SK-N-SH treated with all-trans-retinoic acid at 6 μM for 48 hours (cell line): Measurements from ENCODE around the gene GABRR3.

Experiments used
- ATAC-seq: fragments of 200-7000 bp; cut with Tn5 transposase; 3 replicates; pipeline ENCODE4 v1.9.1; 2020; ENCODE audit warnings: mild to moderate bottlenecking, moderate library complexity
- ARNTL ChIP-seq: fragments of 450-650 bp; formaldehyde crosslinking; IDR thresholded peaks from 2 replicates; pipeline ENCODE4 v1.5.0; 2020; ENCODE audit warnings: low read depth, mild to moderate bottlenecking, moderate library complexity, borderline replicate concordance
- BACH2 ChIP-seq: fragments of 250-450 bp; sonication (Bioruptor Pico); IDR thresholded peaks from 2 replicates; pipeline ENCODE4 v1.9.0; 2021; ENCODE audit warnings: mild to moderate bottlenecking, borderline replicate concordance
- CREB5 ChIP-seq: fragments of 250-450 bp; sonication (Bioruptor Pico); IDR thresholded peaks from 2 replicates; pipeline ENCODE4 v1.5.1; 2020; ENCODE audit warnings: low read depth, mild to moderate bottlenecking, moderate library complexity
- CSDC2 ChIP-seq: fragments of 250-450 bp; sonication (Bioruptor Pico); IDR thresholded peaks from 2 replicates; pipeline ENCODE4 v1.5.0; 2020; ENCODE audit warnings: mild to moderate bottlenecking, moderate library complexity
- ESRRG ChIP-seq: fragments of 250-450 bp; sonication (Bioruptor Pico); IDR thresholded peaks from 2 replicates; pipeline ENCODE4 v1.6.1; 2021; ENCODE audit warnings: mild to moderate bottlenecking
- ISL1 ChIP-seq: fragments of 250-450 bp; sonication (Bioruptor Pico); IDR thresholded peaks from 2 replicates; pipeline ENCODE4 v2.1.2; 2022; ENCODE audit warnings: mild to moderate bottlenecking, moderate library complexity
- OSR1 ChIP-seq: fragments of 250-450 bp; sonication (Bioruptor Pico); IDR thresholded peaks from 2 replicates; pipeline ENCODE4 v1.8.0; 2022; ENCODE audit warnings: moderate library complexity, mild to moderate bottlenecking, inconsistent platforms
- POU6F1 ChIP-seq: fragments of 250-450 bp; sonication (Bioruptor Pico); IDR thresholded peaks from 2 replicates; pipeline ENCODE4 v1.8.0; 2021; ENCODE audit warnings: low read depth, mild to moderate bottlenecking, moderate library complexity, borderline replicate concordance
- PPARA ChIP-seq: fragments of 250-450 bp; sonication (Bioruptor Pico); IDR thresholded peaks from 2 replicates; pipeline ENCODE4 v1.5.0; 2020; ENCODE audit warnings: mild to moderate bottlenecking, borderline replicate concordance
- RARB ChIP-seq: fragments of 250-450 bp; sonication (Bioruptor Pico); IDR thresholded peaks from 2 replicates; pipeline ENCODE4 v1.8.0; 2021; ENCODE audit warnings: mild to moderate bottlenecking, moderate library complexity
- SNAI2 ChIP-seq: fragments of 250-450 bp; sonication (Bioruptor Pico); IDR thresholded peaks from 2 replicates; pipeline ENCODE4 v1.5.0; 2020; ENCODE audit warnings: mild to moderate bottlenecking, moderate library complexity
- TCF4 ChIP-seq: fragments of 250-450 bp; sonication (Bioruptor Pico); IDR thresholded peaks from 2 replicates; pipeline ENCODE4 v1.8.0; 2021; ENCODE audit warnings: mild to moderate bottlenecking, moderate library complexity, borderline replicate concordance
- TOX ChIP-seq: fragments of 250-450 bp; sonication (Bioruptor Pico); IDR thresholded peaks from 2 replicates; pipeline ENCODE4 v1.8.0; 2021; ENCODE audit warnings: mild to moderate bottlenecking, moderate library complexity, borderline replicate concordance
- ZFP3 ChIP-seq: fragments of 250-450 bp; sonication (Bioruptor Pico); IDR thresholded peaks from 2 replicates; pipeline ENCODE4 v1.5.0; 2020; ENCODE audit warnings: mild to moderate bottlenecking, moderate library complexity
- ZFP30 ChIP-seq: fragments of 450-650 bp; formaldehyde crosslinking; IDR thresholded peaks from 2 replicates; pipeline ENCODE4 v1.5.0; 2022; ENCODE audit warnings: mild to moderate bottlenecking, moderate library complexity
- ZNF70 ChIP-seq: fragments of 450-650 bp; formaldehyde crosslinking; IDR thresholded peaks from 2 replicates; pipeline ENCODE4 v1.5.0; 2020; ENCODE audit warnings: mild to moderate bottlenecking, moderate library complexity
- ZNF8 ChIP-seq: fragments of 450-650 bp; formaldehyde crosslinking; IDR thresholded peaks from 2 replicates; pipeline ENCODE4 v1.5.0; 2020; ENCODE audit warnings: mild to moderate bottlenecking, moderate library complexity
- TF ChIP-seq, protein P1 (sequence below): fragments of 250-450 bp; sonication (Bioruptor Pico); IDR thresholded peaks from 2 replicates; pipeline ENCODE4 v1.5.1; 2021; ENCODE audit warnings: mild to moderate bottlenecking, moderate library complexity
- TF ChIP-seq, protein P2 (sequence below): fragments of 250-450 bp; sonication (Bioruptor Pico); IDR thresholded peaks from 2 replicates; pipeline ENCODE4 v1.5.0; 2020; ENCODE audit warnings: mild to moderate bottlenecking, moderate library complexity

The GABRR3 gene

GRCh38 chr3:97981886-97982285 lies 53.2 kb downstream of the GABRR3 start (continued):
- TF ChIP-seq BACH2 (CRISPR knock-in tag) (no peak), OSR1 (no peak), ISL1 (CRISPR knock-in tag) (no peak)

DNA sequence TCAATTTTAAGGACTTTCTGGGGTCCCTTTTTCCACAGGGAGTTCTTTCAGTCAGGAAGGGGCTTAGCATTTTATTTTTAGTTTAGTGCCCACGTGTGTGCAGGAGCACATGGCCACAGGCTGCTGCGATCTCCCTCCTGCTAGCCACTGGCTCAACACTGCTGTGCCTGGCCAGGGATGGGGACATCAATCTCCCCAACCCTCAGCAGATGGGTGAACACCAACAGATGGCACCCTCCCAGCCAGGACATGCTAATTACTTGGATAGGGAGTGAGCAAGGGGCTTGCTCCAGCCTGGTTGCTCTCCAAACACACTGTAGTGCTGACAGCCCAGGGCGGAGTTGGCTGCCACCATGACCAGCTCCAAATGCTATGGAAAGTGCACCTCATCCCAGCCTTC lies 55.5 kb downstream of the GABRR3 start:
- TF ChIP-seq CREB5 (CRISPR knock-in tag) = no peak
- TF ChIP-seq ARNTL (CRISPR knock-in tag) = no peak
- no peak for TF ChIP-seq ESRRG (CRISPR knock-in tag)
- no peak for ATAC-seq

GRCh38 chr3:97975466-97975865 lies 59.6 kb downstream of the GABRR3 start:
- TF ChIP-seq CSDC2 (CRISPR knock-in tag) (no peak), ZFP3 (CRISPR knock-in tag) (no peak), ZNF70 (no peak), RARB (no peak), SNAI2 (CRISPR knock-in tag) (no peak), PPARA (no peak)
- ATAC-seq = no peak

DNA sequence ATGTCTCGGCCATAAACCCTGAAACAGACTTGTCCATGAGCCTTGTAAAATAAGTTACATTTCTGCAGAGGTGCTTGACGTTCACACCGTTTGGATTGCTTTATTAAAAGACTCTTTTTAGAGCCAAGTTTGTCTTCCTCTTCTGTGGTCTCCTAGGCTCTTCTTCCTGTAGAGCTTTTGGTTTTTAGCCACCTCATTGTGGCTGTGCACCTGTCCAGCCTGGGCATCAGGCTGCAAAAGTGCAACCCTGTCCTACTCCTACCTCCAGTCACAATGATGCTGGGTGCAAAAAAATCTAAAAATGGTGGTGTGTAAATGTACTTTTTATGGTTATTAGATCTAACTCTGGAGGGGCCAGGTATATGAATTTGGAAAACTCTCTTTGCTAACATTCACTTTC lies 60.1 kb downstream of the GABRR3 start:
- TF ChIP-seq ZNF8 (CRISPR knock-in tag) (no peak), ZFP3 (CRISPR knock-in tag) (no peak), POU6F1 (CRISPR knock-in tag) (no peak), TOX (CRISPR knock-in tag) (no peak), RARB (no peak), CREB5 (CRISPR knock-in tag) (no peak), ZFP30 (CRISPR knock-in tag) (no peak)
- TF ChIP-seq, protein P1, sequence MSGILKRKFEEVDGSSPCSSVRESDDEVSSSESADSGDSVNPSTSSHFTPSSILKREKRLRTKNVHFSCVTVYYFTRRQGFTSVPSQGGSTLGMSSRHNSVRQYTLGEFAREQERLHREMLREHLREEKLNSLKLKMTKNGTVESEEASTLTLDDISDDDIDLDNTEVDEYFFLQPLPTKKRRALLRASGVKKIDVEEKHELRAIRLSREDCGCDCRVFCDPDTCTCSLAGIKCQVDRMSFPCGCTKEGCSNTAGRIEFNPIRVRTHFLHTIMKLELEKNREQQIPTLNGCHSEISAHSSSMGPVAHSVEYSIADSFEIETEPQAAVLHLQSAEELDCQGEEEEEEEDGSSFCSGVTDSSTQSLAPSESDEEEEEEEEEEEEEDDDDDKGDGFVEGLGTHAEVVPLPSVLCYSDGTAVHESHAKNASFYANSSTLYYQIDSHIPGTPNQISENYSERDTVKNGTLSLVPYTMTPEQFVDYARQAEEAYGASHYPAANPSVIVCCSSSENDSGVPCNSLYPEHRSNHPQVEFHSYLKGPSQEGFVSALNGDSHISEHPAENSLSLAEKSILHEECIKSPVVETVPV (CRISPR knock-in tag) = no peak
- no peak for ATAC-seq

GRCh38 chr3:97972976-97973375 lies 62.1 kb downstream of the GABRR3 start:
- no peak for ATAC-seq
- no peak for TF ChIP-seq SNAI2 (CRISPR knock-in tag)
- no peak for TF ChIP-seq RARB

- TF ChIP-seq, protein P2, sequence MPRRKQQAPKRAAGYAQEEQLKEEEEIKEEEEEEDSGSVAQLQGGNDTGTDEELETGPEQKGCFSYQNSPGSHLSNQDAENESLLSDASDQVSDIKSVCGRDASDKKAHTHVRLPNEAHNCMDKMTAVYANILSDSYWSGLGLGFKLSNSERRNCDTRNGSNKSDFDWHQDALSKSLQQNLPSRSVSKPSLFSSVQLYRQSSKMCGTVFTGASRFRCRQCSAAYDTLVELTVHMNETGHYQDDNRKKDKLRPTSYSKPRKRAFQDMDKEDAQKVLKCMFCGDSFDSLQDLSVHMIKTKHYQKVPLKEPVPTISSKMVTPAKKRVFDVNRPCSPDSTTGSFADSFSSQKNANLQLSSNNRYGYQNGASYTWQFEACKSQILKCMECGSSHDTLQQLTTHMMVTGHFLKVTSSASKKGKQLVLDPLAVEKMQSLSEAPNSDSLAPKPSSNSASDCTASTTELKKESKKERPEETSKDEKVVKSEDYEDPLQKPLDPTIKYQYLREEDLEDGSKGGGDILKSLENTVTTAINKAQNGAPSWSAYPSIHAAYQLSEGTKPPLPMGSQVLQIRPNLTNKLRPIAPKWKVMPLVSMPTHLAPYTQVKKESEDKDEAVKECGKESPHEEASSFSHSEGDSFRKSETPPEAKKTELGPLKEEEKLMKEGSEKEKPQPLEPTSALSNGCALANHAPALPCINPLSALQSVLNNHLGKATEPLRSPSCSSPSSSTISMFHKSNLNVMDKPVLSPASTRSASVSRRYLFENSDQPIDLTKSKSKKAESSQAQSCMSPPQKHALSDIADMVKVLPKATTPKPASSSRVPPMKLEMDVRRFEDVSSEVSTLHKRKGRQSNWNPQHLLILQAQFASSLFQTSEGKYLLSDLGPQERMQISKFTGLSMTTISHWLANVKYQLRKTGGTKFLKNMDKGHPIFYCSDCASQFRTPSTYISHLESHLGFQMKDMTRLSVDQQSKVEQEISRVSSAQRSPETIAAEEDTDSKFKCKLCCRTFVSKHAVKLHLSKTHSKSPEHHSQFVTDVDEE = peak; percentile 36; the same call in 1 of the 2 replicates
- TF ChIP-seq TCF4 (CRISPR knock-in tag) (0 out of 2 replicates have a peak, but pooled peaks have one; percentile 15), ZNF8 (CRISPR knock-in tag) (no peak), RARB (no peak), CREB5 (CRISPR knock-in tag) (no peak)
- peak; percentile 97 for ATAC-seq
Observed at GRCh38 chr3:97971679-97972567, 63.2 kb downstream of the GABRR3 start, which contains the start of gene RIOX2. Gene RIOX2, minus strand, starts transcription at chr3:97972431. Its CDS starts 4,838 bp downstream, at chr3:97967593.
